K562 (cell line): ENCODE results near the gene RDH16. TPM values are rescaled to one million over a fixed set of nuclear protein-coding genes. Genes with fewer than 3 reads are reported as not detected.

ENCODE experiments used
- CHD2 ChIP-seq: IDR thresholded peaks from 2 replicates; pipeline ENCODE4 v1.6.1; 2011; ENCODE audit warnings: low read depth, low read length
- ELF4 ChIP-seq: fragments of 450-650 bp; formaldehyde crosslinking; IDR thresholded peaks from 2 replicates; pipeline ENCODE4 v1.4.0; 2022; ENCODE audit warnings: missing genetic modification characterization
- ETV1 ChIP-seq: fragments of 450-650 bp; conservative IDR thresholded peaks from 2 replicates; pipeline ENCODE4 v1.6.1; 2016; ENCODE audit warnings: missing genetic modification characterization, control low read depth, low read depth, missing compliant biosample characterization
- HCFC1 ChIP-seq: IDR thresholded peaks from 2 replicates; pipeline ENCODE4 v1.6.1; 2012; ENCODE audit warnings: low read depth, low read length, improper control_type of control experiment
- HLTF ChIP-seq: fragments of 450-650 bp; IDR thresholded peaks from 2 replicates; pipeline ENCODE4 v1.6.1; 2016
- NCOA6 ChIP-seq: fragments of 450-650 bp; IDR thresholded peaks from 2 replicates; pipeline ENCODE4 v1.6.1; 2017; ENCODE audit warnings: mild to moderate bottlenecking
- NCOR1 ChIP-seq: fragments of 450-650 bp; IDR thresholded peaks from 2 replicates; pipeline ENCODE4 v1.6.1; 2016; ENCODE audit warnings: mild to moderate bottlenecking, moderate library complexity
- PHF21A ChIP-seq: fragments of 450-650 bp; IDR thresholded peaks from 2 replicates; pipeline ENCODE4 v1.6.1; 2017; ENCODE audit warnings: low read depth, borderline replicate concordance
- PML ChIP-seq: IDR thresholded peaks from 2 replicates; pipeline ENCODE4 v1.6.1; 2012; ENCODE audit warnings: low read length, inconsistent platforms
- polyA plus RNA-seq, 8 experiments: library from polyadenylated mRNA; depleted of rRNA in 4 of 8; stranded (reverse) in 5 of 8; unstranded in 3 of 8; fragments of >200 nt; fragmentation: Nextera tagmentation in 2 of 8; fragmentation: Illumina TruSeq in 1 of 8; extraction: Ambion mirVana in 2 of 8; extraction: Trizol in 1 of 8; gene quantifications; 2 replicates each; pipeline versions ENCODE4 v1.2.1 to v1.2.3, GENCODE V29; 2011 to 2014; ENCODE audit warnings: inconsistent platforms in 1 of 8, missing spikeins in 1 of 8
- total RNA-seq, 7 experiments: library from RNA; depleted of rRNA in 6 of 7; stranded (reverse); fragments of >200 nt in 6 of 7; fragmentation: Illumina TruSeq in 2 of 7; extraction: Trizol in 2 of 7; gene quantifications; 2 replicates each; pipeline versions ENCODE4 v1.2.1 to v1.2.3, GENCODE V29; 2011 to 2021; ENCODE audit warnings: low replicate concordance in 1 of 7
- TF ChIP-seq, protein P1 (sequence below), 2 experiments: fragments of 450-650 bp; IDR thresholded peaks; 2 replicates each; pipeline ENCODE4 v1.6.1; 2018; ENCODE audit warnings: mild to moderate bottlenecking in 2 of 2, low read depth in 1 of 2; ENCODE audit not compliant: partially characterized antibody in 2 of 2
- TF ChIP-seq, protein P2 (sequence below): sonication (generic); formaldehyde crosslinking; IDR thresholded peaks from 2 replicates; pipeline ENCODE4 v1.9.0; 2022; ENCODE audit warnings: mild to moderate bottlenecking, missing genetic modification reagents
- TF ChIP-seq, protein P3 (sequence below): fragments of 450-650 bp; IDR thresholded peaks from 2 replicates; pipeline ENCODE4 v1.6.1; 2017; ENCODE audit warnings: mild to moderate bottlenecking, moderate library complexity
- TF ChIP-seq, protein P4 (sequence below): fragments of 250-450 bp; sonication (Bioruptor Pico); IDR thresholded peaks from 2 replicates; pipeline ENCODE4 v1.5.1; 2021; ENCODE audit warnings: mild to moderate bottlenecking
- TF ChIP-seq, protein P5 (sequence below): fragments of 250-450 bp; sonication (Bioruptor Pico); IDR thresholded peaks from 2 replicates; pipeline ENCODE4 v1.4.0; 2020; ENCODE audit warnings: mild to moderate bottlenecking, moderate library complexity
- TF ChIP-seq, protein P6 (sequence below): fragments of 250-450 bp; sonication (Bioruptor Pico); IDR thresholded peaks from 2 replicates; pipeline ENCODE4 v1.8.0; 2022; ENCODE audit warnings: moderate library complexity, mild to moderate bottlenecking, inconsistent platforms

The RDH16 gene
- total and polyA plus RNA-seq, 9 of the 15 experiments (the other 6 are each of a cell fraction or from before 2014, with no cell fraction given): 0.11 to 0.52 (median 0.22) TPM; not detected in 1

DNA sequence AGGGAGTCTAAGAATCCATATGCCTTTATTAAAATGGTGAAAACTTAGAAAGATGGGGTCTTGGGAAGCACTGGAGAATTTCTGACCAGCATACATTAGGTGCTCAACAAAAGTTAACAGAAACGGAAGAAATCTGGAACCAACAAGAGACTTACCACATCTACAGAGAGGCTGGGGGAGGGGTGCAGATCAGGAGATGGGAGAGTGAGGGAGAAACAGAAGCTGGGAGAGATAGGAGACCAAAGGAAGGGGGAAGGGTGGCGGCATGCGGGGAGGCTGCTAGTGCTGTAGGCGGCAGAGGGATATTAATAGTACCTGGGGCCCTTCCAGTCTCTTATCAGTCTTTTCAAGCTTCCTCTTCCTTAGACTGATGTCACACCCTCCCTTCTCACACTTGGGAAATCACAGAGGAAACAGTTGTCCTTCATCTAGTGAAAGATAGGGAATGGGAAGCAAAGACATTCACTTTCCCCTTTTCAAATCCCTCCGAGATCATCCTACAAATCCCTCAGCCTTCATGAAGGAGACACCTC is 30.9 kb upstream of the RDH16 start (continued):
- TF ChIP-seq, protein P1, sequence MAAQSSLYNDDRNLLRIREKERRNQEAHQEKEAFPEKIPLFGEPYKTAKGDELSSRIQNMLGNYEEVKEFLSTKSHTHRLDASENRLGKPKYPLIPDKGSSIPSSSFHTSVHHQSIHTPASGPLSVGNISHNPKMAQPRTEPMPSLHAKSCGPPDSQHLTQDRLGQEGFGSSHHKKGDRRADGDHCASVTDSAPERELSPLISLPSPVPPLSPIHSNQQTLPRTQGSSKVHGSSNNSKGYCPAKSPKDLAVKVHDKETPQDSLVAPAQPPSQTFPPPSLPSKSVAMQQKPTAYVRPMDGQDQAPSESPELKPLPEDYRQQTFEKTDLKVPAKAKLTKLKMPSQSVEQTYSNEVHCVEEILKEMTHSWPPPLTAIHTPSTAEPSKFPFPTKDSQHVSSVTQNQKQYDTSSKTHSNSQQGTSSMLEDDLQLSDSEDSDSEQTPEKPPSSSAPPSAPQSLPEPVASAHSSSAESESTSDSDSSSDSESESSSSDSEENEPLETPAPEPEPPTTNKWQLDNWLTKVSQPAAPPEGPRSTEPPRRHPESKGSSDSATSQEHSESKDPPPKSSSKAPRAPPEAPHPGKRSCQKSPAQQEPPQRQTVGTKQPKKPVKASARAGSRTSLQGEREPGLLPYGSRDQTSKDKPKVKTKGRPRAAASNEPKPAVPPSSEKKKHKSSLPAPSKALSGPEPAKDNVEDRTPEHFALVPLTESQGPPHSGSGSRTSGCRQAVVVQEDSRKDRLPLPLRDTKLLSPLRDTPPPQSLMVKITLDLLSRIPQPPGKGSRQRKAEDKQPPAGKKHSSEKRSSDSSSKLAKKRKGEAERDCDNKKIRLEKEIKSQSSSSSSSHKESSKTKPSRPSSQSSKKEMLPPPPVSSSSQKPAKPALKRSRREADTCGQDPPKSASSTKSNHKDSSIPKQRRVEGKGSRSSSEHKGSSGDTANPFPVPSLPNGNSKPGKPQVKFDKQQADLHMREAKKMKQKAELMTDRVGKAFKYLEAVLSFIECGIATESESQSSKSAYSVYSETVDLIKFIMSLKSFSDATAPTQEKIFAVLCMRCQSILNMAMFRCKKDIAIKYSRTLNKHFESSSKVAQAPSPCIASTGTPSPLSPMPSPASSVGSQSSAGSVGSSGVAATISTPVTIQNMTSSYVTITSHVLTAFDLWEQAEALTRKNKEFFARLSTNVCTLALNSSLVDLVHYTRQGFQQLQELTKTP (IDR thresholded peaks at IDR 0.05; ENCODE audit: low read depth in 1 of 2, partially characterized antibody in 2 of 2): peak; percentile 58 to 97
- TF ChIP-seq, protein P2, sequence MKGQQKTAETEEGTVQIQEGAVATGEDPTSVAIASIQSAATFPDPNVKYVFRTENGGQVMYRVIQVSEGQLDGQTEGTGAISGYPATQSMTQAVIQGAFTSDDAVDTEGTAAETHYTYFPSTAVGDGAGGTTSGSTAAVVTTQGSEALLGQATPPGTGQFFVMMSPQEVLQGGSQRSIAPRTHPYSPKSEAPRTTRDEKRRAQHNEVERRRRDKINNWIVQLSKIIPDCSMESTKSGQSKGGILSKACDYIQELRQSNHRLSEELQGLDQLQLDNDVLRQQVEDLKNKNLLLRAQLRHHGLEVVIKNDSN: no peak
- TF ChIP-seq, protein P3, sequence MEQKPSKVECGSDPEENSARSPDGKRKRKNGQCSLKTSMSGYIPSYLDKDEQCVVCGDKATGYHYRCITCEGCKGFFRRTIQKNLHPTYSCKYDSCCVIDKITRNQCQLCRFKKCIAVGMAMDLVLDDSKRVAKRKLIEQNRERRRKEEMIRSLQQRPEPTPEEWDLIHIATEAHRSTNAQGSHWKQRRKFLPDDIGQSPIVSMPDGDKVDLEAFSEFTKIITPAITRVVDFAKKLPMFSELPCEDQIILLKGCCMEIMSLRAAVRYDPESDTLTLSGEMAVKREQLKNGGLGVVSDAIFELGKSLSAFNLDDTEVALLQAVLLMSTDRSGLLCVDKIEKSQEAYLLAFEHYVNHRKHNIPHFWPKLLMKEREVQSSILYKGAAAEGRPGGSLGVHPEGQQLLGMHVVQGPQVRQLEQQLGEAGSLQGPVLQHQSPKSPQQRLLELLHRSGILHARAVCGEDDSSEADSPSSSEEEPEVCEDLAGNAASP: no peak
- TF ChIP-seq PHF21A (peak; percentile 77; the same call in 1 of the 2 replicates), HCFC1 (no peak), ETV1 (peak; percentile 96), PML (peak; percentile 97), HLTF (peak; percentile 97), CHD2 (peak; percentile 69), ELF4 (CRISPR knock-in tag) (peak; percentile 91), NCOR1 (peak; percentile 100), NCOA6 (peak; percentile 86)
- TF ChIP-seq, protein P4, sequence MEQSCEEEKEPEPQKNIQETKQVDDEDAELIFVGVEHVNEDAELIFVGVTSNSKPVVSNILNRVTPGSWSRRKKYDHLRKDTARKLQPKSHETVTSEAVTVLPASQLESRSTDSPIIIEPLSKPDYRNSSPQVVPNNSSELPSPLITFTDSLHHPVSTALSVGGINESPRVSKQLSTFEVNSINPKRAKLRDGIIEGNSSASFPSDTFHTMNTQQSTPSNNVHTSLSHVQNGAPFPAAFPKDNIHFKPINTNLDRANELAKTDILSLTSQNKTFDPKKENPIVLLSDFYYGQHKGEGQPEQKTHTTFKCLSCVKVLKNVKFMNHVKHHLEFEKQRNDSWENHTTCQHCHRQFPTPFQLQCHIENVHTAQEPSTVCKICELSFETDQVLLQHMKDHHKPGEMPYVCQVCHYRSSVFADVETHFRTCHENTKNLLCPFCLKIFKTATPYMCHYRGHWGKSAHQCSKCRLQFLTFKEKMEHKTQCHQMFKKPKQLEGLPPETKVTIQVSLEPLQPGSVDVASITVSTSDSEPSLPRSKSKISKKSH (CRISPR knock-in tag): no peak
- TF ChIP-seq, protein P5, sequence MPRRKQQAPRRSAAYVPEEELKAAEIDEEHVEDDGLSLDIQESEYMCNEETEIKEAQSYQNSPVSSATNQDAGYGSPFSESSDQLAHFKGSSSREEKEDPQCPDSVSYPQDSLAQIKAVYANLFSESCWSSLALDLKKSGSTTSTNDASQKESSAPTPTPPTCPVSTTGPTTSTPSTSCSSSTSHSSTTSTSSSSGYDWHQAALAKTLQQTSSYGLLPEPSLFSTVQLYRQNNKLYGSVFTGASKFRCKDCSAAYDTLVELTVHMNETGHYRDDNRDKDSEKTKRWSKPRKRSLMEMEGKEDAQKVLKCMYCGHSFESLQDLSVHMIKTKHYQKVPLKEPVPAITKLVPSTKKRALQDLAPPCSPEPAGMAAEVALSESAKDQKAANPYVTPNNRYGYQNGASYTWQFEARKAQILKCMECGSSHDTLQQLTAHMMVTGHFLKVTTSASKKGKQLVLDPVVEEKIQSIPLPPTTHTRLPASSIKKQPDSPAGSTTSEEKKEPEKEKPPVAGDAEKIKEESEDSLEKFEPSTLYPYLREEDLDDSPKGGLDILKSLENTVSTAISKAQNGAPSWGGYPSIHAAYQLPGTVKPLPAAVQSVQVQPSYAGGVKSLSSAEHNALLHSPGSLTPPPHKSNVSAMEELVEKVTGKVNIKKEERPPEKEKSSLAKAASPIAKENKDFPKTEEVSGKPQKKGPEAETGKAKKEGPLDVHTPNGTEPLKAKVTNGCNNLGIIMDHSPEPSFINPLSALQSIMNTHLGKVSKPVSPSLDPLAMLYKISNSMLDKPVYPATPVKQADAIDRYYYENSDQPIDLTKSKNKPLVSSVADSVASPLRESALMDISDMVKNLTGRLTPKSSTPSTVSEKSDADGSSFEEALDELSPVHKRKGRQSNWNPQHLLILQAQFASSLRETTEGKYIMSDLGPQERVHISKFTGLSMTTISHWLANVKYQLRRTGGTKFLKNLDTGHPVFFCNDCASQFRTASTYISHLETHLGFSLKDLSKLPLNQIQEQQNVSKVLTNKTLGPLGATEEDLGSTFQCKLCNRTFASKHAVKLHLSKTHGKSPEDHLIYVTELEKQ: no peak
- TF ChIP-seq, protein P6, sequence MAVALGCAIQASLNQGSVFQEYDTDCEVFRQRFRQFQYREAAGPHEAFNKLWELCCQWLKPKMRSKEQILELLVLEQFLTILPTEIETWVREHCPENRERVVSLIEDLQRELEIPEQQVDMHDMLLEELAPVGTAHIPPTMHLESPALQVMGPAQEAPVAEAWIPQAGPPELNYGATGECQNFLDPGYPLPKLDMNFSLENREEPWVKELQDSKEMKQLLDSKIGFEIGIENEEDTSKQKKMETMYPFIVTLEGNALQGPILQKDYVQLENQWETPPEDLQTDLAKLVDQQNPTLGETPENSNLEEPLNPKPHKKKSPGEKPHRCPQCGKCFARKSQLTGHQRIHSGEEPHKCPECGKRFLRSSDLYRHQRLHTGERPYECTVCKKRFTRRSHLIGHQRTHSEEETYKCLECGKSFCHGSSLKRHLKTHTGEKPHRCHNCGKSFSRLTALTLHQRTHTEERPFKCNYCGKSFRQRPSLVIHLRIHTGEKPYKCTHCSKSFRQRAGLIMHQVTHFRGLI (CRISPR knock-in tag): no peak
